ENCODE measurements around the gene AIF1. TPM values are rescaled to one million over a fixed set of nuclear protein-coding genes. Genes with fewer than 3 reads are reported as not detected.

Gene AIF1
- total and polyA plus RNA-seq, 2 experiments from 2014 or later, result 13.3 to 33.7 TPM

DNA sequence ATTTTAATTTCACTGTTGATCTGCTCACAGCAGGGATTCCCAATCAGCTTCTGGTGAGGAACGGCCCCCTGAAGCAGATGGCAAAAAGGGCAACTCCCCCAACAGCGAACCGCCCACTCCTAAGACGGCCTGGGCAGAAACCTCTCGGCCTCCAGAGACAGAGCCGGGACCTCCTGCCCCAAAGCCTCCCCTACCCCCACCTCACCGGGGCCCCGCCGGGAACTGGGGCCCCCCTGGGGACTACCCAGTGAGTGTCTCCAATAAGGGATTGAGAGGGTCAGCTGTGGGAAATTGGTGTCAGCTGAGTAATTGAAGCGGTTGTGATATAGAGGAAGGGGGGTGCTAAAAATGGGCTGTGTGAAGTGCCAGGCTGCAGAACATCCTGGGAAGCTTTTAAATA lies 11.9 kb downstream of the AIF1 start:
- Histone ChIP-seq H3K9me2 (ENCODE audit: insufficient read depth) (no peaks in the 10 kb centered on the region), H3K79me2 (replicated peaks; ENCODE audit: insufficient read depth) (peaks cover 69% of the 10 kb centered on the region), H3K36me3 (ENCODE audit: insufficient read depth) (peaks cover 85% of the 10 kb centered on the region), H3K27me3 (ENCODE audit: insufficient read depth) (no peaks in the 10 kb centered on the region), H3K4me1 (ENCODE audit: insufficient read depth) (peaks cover 10% of the 10 kb centered on the region), H3F3A (replicated peaks; ENCODE audit: low read depth) (peaks cover 52% of the 10 kb centered on the region), H4K20me1 (replicated peaks; ENCODE audit: insufficient read depth) (peaks cover 61% of the 10 kb centered on the region), H2AFZ (no peak overlapping the region), H3K4me3 (no peak overlapping the region), H3K4me2 (no peak overlapping the region), H3K27ac (ENCODE audit: low read depth) (no peak overlapping the region)
- peaks cover 9% of the 10 kb centered on the region for H3K4me1 Mint-ChIP-seq
- no peak overlapping the region for H3K27ac Mint-ChIP-seq
- H3K9me3 Mint-ChIP-seq, result no peaks in the 10 kb centered on the region; the same call in 2 of the 3 replicates
- H3K36me3 Mint-ChIP-seq (ENCODE audit: low read depth), result peaks cover 99% of the 10 kb centered on the region
- H3K4me3 Mint-ChIP-seq, result no peak overlapping the region; the same call in 2 of the 3 replicates
- DNase-seq (ENCODE audit: low spot score) (no peak), ATAC-seq (no peak)
- TF ChIP-seq ETS1 (IDR thresholded peaks at IDR 0.05), result no peak
- TF ChIP-seq, protein P1, sequence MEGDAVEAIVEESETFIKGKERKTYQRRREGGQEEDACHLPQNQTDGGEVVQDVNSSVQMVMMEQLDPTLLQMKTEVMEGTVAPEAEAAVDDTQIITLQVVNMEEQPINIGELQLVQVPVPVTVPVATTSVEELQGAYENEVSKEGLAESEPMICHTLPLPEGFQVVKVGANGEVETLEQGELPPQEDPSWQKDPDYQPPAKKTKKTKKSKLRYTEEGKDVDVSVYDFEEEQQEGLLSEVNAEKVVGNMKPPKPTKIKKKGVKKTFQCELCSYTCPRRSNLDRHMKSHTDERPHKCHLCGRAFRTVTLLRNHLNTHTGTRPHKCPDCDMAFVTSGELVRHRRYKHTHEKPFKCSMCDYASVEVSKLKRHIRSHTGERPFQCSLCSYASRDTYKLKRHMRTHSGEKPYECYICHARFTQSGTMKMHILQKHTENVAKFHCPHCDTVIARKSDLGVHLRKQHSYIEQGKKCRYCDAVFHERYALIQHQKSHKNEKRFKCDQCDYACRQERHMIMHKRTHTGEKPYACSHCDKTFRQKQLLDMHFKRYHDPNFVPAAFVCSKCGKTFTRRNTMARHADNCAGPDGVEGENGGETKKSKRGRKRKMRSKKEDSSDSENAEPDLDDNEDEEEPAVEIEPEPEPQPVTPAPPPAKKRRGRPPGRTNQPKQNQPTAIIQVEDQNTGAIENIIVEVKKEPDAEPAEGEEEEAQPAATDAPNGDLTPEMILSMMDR (conservative IDR thresholded peaks at IDR 0.05; ENCODE audit: low read depth in 2 of 2), result no peak
- peaks cover 13% of the 10 kb centered on the region for H3K27me3 Mint-ChIP-seq (ENCODE audit: insufficient read depth, low read depth, poor library complexity)

DNA sequence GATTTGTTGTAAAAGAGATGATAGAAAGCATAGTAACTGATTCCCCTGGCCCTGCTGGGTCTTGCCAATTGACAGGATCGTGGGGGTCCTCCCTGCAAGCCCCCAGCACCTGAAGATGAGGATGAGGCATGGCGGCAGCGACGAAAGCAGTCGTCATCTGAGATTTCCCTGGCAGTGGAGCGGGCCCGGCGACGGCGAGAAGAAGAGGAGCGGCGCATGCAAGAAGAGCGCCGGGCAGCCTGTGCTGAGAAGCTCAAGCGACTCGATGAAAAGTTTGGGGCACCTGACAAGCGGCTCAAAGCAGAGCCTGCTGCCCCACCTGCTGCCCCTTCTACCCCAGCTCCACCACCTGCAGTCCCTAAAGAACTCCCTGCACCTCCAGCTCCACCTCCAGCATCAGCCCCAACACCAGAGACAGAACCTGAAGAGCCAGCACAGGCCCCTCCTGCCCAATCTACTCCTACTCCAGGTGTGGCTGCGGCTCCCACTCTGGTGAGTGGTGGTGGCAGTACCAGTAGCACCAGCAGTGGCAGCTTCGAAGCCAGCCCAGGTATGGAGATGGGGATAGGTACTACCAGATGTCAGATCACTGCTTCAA lies 12.8 kb downstream of the AIF1 start:
- H4K20me1 ChIP-seq (replicated peaks; ENCODE audit: insufficient read depth), result peaks cover 57% of the 10 kb centered on the region
- H2AFZ ChIP-seq, result no peak overlapping the region
- DNase-seq (ENCODE audit: low spot score), result no peak
- peaks cover 13% of the 10 kb centered on the region for H3K27me3 Mint-ChIP-seq (ENCODE audit: insufficient read depth, low read depth, poor library complexity)
- H3K9me2 ChIP-seq (ENCODE audit: insufficient read depth), result no peaks in the 10 kb centered on the region
- ATAC-seq, result no peak
- peaks cover 51% of the 10 kb centered on the region for H3F3A ChIP-seq (replicated peaks; ENCODE audit: low read depth)
- H3K79me2 ChIP-seq (replicated peaks; ENCODE audit: insufficient read depth), result peaks cover 61% of the 10 kb centered on the region
- no peak overlapping the region for H3K27ac Mint-ChIP-seq
- H3K4me1 ChIP-seq (ENCODE audit: insufficient read depth), result peaks cover 2% of the 10 kb centered on the region; the same call in 1 of the 2 replicates
- H3K27me3 ChIP-seq (ENCODE audit: insufficient read depth), result no peaks in the 10 kb centered on the region
- peaks cover under 1% of the 10 kb centered on the region; the same call in 2 of the 3 replicates for H3K4me1 Mint-ChIP-seq
- H3K4me2 ChIP-seq, result no peak overlapping the region
- no peaks in the 10 kb centered on the region; the same call in 2 of the 3 replicates for H3K9me3 Mint-ChIP-seq
- no peak overlapping the region for H3K27ac ChIP-seq (ENCODE audit: low read depth)
- peaks cover 99% of the 10 kb centered on the region for H3K36me3 Mint-ChIP-seq (ENCODE audit: low read depth)
- no peak overlapping the region; the same call in 2 of the 3 replicates for H3K4me3 Mint-ChIP-seq
- H3K36me3 ChIP-seq (ENCODE audit: insufficient read depth), result peaks cover 90% of the 10 kb centered on the region
- no peak overlapping the region for H3K4me3 ChIP-seq
- TF ChIP-seq EZH2phosphoT487 (IDR thresholded peaks at IDR 0.05; ENCODE audit: unreplicated experiment), result no peak
- TF ChIP-seq CREB1 (CRISPR knock-in tag; IDR thresholded peaks at IDR 0.05; ENCODE audit: low read depth), result no peak
- no peak for TF ChIP-seq ZNF331 (CRISPR knock-in tag; IDR thresholded peaks at IDR 0.05; ENCODE audit: low read depth)
- no peak for TF ChIP-seq ZNF462 (CRISPR knock-in tag; IDR thresholded peaks at IDR 0.05)
- no peak for TF ChIP-seq REST (IDR thresholded peaks at IDR 0.05; ENCODE audit: unreplicated experiment)
